Endothelial cell of umbilical vein (primary cell): Measurements from ENCODE around the gene GALNT17. TPM values are rescaled to one million over a fixed set of nuclear protein-coding genes. Genes with fewer than 3 reads are reported as not detected.

Experiments
- BruUV-seq: library from RNA; stranded (reverse); fragments of 400-500 nt; replicated peaks from 2 replicates; lab custom pipeline; 2021; lab: Mats Ljungman, UMichigan
- CTCF ChIA-PET: fragments of 300-600, 350-600 bp; sonication (Branson Sonifier 250); formaldehyde crosslinking; loops from one replicate; lab custom pipeline; 2021; ENCODE audit warnings: antibody characterized with exemption, inconsistent platforms; lab: Charles Lee
- POLR2A ChIA-PET: fragments of 300-600, 350-600 bp; sonication (Branson Sonifier 250); formaldehyde crosslinking; loops from one replicate; lab custom pipeline; 2021; ENCODE audit warnings: antibody characterized with exemption, inconsistent platforms; lab: Charles Lee
- DNase-seq: peaks from one replicate; pipeline ENCODE4 v3.0.0-alpha.2; 2011; ENCODE audit warnings: low read depth, low spot score
- FAIRE-seq: peaks from 2 replicates; lab custom pipeline; 2011; peaks lifted over from hg19 to GRCh38; lab: Jason Lieb, UNC
- H2AFZ ChIP-seq: 2 replicates; pipeline ENCODE4 v1.6.0; 2012; ENCODE audit warnings: low read depth, low read length, control low read depth, inconsistent platforms
- H3K27ac ChIP-seq: 2 replicates; pipeline ENCODE4 v1.5.1; 2011; ENCODE audit warnings: low read depth, mild to moderate bottlenecking, control low read depth, low read length, moderate library complexity; ENCODE audit not compliant: insufficient read depth
- H3K27me3 ChIP-seq, 2 experiments: 2 replicates each; pipeline versions ENCODE4 v1.6.0 to v1.6.1; 2011; ENCODE audit warnings: low read length in 2 of 2, mixed read lengths in 1 of 2; ENCODE audit not compliant: control insufficient read depth in 2 of 2, insufficient read depth in 2 of 2
- H3K36me3 ChIP-seq, 2 experiments: 2 replicates in 1 of 2; 3 replicates in 1 of 2; pipeline ENCODE4 v1.5.1; 2011; ENCODE audit warnings: low read length in 2 of 2, mild to moderate bottlenecking in 1 of 2, moderate library complexity in 1 of 2; ENCODE audit not compliant: control insufficient read depth in 2 of 2, insufficient read depth in 2 of 2; ENCODE audit errors: extremely low read depth in 1 of 2
- H3K4me1 ChIP-seq: 3 replicates; pipeline ENCODE4 v1.5.1; 2011; ENCODE audit warnings: mild to moderate bottlenecking, low read length; ENCODE audit not compliant: control insufficient read depth, insufficient read depth; ENCODE audit errors: extremely low read depth
- H3K4me2 ChIP-seq: 2 replicates; pipeline ENCODE4 v1.6.1; 2011; ENCODE audit warnings: low read length, control low read depth, mixed read lengths; ENCODE audit not compliant: insufficient read depth
- H3K4me3 ChIP-seq, 3 experiments: fragments of 200-600 bp in 1 of 3; sonication (generic), shearing (Covaris generic) in 1 of 3; replicated peaks in 1 of 3; 2 replicates each; pipeline ENCODE4 v1.5.1; 2011 to 2016; ENCODE audit warnings: control low read depth in 3 of 3, low read length in 3 of 3, mild to moderate bottlenecking in 2 of 3, inconsistent platforms in 1 of 3, low read depth in 1 of 3, moderate library complexity in 1 of 3; ENCODE audit not compliant: insufficient read depth in 1 of 3
- H3K79me2 ChIP-seq: 2 replicates; pipeline ENCODE4 v1.6.0; 2012; ENCODE audit warnings: low read length, inconsistent platforms; ENCODE audit not compliant: control insufficient read depth, insufficient read depth
- H3K9ac ChIP-seq: replicated peaks from 2 replicates; pipeline ENCODE3; 2011; ENCODE audit warnings: low read length, control low read depth; ENCODE audit not compliant: insufficient read depth; ENCODE audit errors: extremely low read depth
- H3K9me1 ChIP-seq: replicated peaks from 3 replicates; pipeline ENCODE4 v1.6.0; 2011; ENCODE audit warnings: mild to moderate bottlenecking, low read length; ENCODE audit not compliant: control insufficient read depth, insufficient read depth; ENCODE audit errors: extremely low read depth
- H3K9me3 ChIP-seq: replicated peaks from 2 replicates; pipeline ENCODE4 v1.5.1; 2012; ENCODE audit warnings: low read length, inconsistent platforms; ENCODE audit not compliant: control insufficient read depth, insufficient read depth
- H4K20me1 ChIP-seq: replicated peaks from 2 replicates; pipeline ENCODE3; 2011; ENCODE audit warnings: mild to moderate bottlenecking, low read length; ENCODE audit not compliant: control insufficient read depth, insufficient read depth; ENCODE audit errors: extremely low read depth
- EZH2 ChIP-seq: IDR thresholded peaks from 2 replicates; pipeline ENCODE4 v1.6.1; 2012; ENCODE audit warnings: borderline replicate concordance, low read depth, mild to moderate bottlenecking, moderate library complexity, low read length, inconsistent platforms; ENCODE audit not compliant: severe bottlenecking
- FOS ChIP-seq: IDR thresholded peaks from 2 replicates; pipeline ENCODE4 v1.6.1; 2011; ENCODE audit warnings: mild to moderate bottlenecking, low read length, moderate library complexity, borderline replicate concordance; ENCODE audit not compliant: insufficient read depth
- GATA2 ChIP-seq: IDR thresholded peaks from 2 replicates; pipeline ENCODE4 v1.7.0; 2011; ENCODE audit warnings: low read depth, mild to moderate bottlenecking, moderate library complexity, mixed read lengths, low read length; ENCODE audit not compliant: insufficient read length, insufficient read depth
- JUN ChIP-seq: IDR thresholded peaks from 2 replicates; pipeline ENCODE4 v1.6.1; 2011; ENCODE audit warnings: borderline replicate concordance, low read depth; ENCODE audit not compliant: insufficient read length, insufficient read depth
- MAX ChIP-seq: IDR thresholded peaks from 2 replicates; pipeline ENCODE4 v1.6.1; 2011; ENCODE audit not compliant: insufficient read depth, insufficient read length
- MYC ChIP-seq: IDR thresholded peaks from one replicate; pipeline ENCODE4 v1.6.1; 2011; ENCODE audit warnings: mild to moderate bottlenecking, low read depth, low read length
- POLR2A ChIP-seq: IDR thresholded peaks from 2 replicates; pipeline ENCODE4 v1.6.1; 2012; ENCODE audit warnings: low read depth, mild to moderate bottlenecking, control low read depth, low read length
- POLR2AphosphoS5 ChIP-seq: IDR thresholded peaks from 2 replicates; pipeline ENCODE4 v1.6.1; 2012; ENCODE audit warnings: low read depth, mild to moderate bottlenecking, control low read depth, low read length, moderate library complexity; ENCODE audit not compliant: insufficient read depth
- dilution Hi-C: fragments of 300-500 bp; cut with MboI; formaldehyde crosslinking; loops from one replicate; pipeline ENCODE4 v1.15.0; 2019; ENCODE audit warnings: low sequenced_read_pairs; ENCODE audit not compliant: extremely low pct_ligation_motif_present
- intact Hi-C: fragments of 100-400 bp; cut with micrococcal nuclease; formaldehyde crosslinking; loops from one replicate; pipeline ENCODE4 v1.10.0; 2022
- polyA plus RNA-seq, 4 experiments: library from polyadenylated mRNA; depleted of rRNA in 3 of 4; stranded (reverse) in 3 of 4; unstranded in 1 of 4; fragments of >200 nt; gene quantifications; 2 replicates each; pipeline versions ENCODE4 v1.2.1 to v1.2.3, GENCODE V29; 2011 to 2012; ENCODE audit warnings: missing spikeins in 1 of 4
- total RNA-seq: library from RNA; stranded (reverse); gene quantifications from 2 replicates; pipeline ENCODE4 v1.2.3, GENCODE V29; 2021
- TF ChIP-seq, protein P1 (sequence below), 2 donors: IDR thresholded peaks; 1 replicate in 1 of 2; 2 replicates in 1 of 2; pipeline ENCODE4 v1.5.1; 2011; ENCODE audit warnings: low read length in 2 of 2, mild to moderate bottlenecking in 2 of 2, moderate library complexity in 2 of 2, control low read depth in 1 of 2, inconsistent platforms in 1 of 2, low read depth in 1 of 2; ENCODE audit not compliant: insufficient read depth in 1 of 2; ENCODE audit errors: extremely low read depth in 1 of 2

The GALNT17 gene
- total and polyA plus RNA-seq, 2 donors (not counting 3 experiments of a cell fraction or from before 2014, with no cell fraction given), result not detected

GRCh38 chr7:71488308-71488707 is 356.4 kb downstream of the GALNT17 start:
- no TSS peak for BruUV-seq
- ChIA-PET POLR2A (no interaction called here), CTCF (no interaction called here)
- no peak for DNase-seq
- H3K79me2 ChIP-seq, result no peaks in the 10 kb centered on the region
- H3K27me3 ChIP-seq, result no peaks in the 10 kb centered on the region
- no peak overlapping the region for H3K4me3 ChIP-seq
- no peaks in the 10 kb centered on the region for H3K4me1 ChIP-seq
- H3K9me3 ChIP-seq, result peaks cover 2% of the 10 kb centered on the region
- FAIRE-seq, result no peak
- H2AFZ ChIP-seq, result no peak overlapping the region
- no peaks in the 10 kb centered on the region for H3K9me1 ChIP-seq
- no peak for TF ChIP-seq JUN
- TF ChIP-seq POLR2AphosphoS5, result no peak
- TF ChIP-seq MYC, result no peak
- no peak for TF ChIP-seq EZH2
- TF ChIP-seq GATA2, result no peak
- TF ChIP-seq POLR2A, result no peak
- TF ChIP-seq FOS, result no peak
- no peak for TF ChIP-seq MAX
- TF ChIP-seq, protein P1, sequence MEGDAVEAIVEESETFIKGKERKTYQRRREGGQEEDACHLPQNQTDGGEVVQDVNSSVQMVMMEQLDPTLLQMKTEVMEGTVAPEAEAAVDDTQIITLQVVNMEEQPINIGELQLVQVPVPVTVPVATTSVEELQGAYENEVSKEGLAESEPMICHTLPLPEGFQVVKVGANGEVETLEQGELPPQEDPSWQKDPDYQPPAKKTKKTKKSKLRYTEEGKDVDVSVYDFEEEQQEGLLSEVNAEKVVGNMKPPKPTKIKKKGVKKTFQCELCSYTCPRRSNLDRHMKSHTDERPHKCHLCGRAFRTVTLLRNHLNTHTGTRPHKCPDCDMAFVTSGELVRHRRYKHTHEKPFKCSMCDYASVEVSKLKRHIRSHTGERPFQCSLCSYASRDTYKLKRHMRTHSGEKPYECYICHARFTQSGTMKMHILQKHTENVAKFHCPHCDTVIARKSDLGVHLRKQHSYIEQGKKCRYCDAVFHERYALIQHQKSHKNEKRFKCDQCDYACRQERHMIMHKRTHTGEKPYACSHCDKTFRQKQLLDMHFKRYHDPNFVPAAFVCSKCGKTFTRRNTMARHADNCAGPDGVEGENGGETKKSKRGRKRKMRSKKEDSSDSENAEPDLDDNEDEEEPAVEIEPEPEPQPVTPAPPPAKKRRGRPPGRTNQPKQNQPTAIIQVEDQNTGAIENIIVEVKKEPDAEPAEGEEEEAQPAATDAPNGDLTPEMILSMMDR (IDR thresholded peaks at IDR 0.05; ENCODE audit: extremely low read depth in 1 of 2, insufficient read depth in 1 of 2, low read depth in 1 of 2, low read length in 2 of 2), result no peak
- no peak overlapping the region for H3K27ac ChIP-seq
- intact Hi-C loops (no loop called here), dilution Hi-C loops (no loop called here)
- H4K20me1 ChIP-seq, result no peaks in the 10 kb centered on the region
- H3K9ac ChIP-seq, result no peak overlapping the region
- H3K4me2 ChIP-seq, result no peak overlapping the region
- H3K36me3 ChIP-seq, result no peaks in the 10 kb centered on the region
